ENCODE data around the gene SCAMP4.

DNA sequence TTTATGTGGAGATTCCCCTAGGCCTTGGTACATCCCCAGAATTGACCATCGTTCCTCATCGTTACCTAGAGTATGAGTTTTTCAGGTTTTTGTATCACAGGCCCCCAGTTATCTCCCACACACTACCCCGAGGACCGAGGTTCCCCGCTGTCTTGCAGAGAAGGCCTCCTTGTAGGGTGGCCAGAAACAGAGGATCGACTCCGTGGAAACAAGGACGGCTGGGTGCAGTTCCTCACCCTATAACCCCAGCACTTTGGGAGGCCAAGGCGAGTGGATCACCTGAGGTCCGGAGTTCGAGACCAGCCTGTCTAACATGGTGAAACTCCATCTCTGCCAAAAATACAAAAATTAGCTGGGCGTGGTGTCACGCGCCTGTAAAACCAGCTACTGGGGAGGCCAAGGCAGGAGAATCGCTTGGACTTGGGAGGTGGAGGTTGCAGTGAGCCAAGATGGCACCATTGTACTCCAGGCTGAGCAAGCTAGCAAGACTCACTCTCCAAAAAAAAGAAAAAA lies 720 bp downstream of the SCAMP4 start:
- TF ChIP-seq, protein P1, sequence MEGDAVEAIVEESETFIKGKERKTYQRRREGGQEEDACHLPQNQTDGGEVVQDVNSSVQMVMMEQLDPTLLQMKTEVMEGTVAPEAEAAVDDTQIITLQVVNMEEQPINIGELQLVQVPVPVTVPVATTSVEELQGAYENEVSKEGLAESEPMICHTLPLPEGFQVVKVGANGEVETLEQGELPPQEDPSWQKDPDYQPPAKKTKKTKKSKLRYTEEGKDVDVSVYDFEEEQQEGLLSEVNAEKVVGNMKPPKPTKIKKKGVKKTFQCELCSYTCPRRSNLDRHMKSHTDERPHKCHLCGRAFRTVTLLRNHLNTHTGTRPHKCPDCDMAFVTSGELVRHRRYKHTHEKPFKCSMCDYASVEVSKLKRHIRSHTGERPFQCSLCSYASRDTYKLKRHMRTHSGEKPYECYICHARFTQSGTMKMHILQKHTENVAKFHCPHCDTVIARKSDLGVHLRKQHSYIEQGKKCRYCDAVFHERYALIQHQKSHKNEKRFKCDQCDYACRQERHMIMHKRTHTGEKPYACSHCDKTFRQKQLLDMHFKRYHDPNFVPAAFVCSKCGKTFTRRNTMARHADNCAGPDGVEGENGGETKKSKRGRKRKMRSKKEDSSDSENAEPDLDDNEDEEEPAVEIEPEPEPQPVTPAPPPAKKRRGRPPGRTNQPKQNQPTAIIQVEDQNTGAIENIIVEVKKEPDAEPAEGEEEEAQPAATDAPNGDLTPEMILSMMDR (IDR thresholded peaks at IDR 0.05) = no peak
- TF ChIP-seq, protein P2, sequence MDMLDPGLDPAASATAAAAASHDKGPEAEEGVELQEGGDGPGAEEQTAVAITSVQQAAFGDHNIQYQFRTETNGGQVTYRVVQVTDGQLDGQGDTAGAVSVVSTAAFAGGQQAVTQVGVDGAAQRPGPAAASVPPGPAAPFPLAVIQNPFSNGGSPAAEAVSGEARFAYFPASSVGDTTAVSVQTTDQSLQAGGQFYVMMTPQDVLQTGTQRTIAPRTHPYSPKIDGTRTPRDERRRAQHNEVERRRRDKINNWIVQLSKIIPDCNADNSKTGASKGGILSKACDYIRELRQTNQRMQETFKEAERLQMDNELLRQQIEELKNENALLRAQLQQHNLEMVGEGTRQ (IDR thresholded peaks at IDR 0.05; ENCODE audit: borderline replicate concordance, low read depth, low read length) = no peak
- TF ChIP-seq, protein P3, sequence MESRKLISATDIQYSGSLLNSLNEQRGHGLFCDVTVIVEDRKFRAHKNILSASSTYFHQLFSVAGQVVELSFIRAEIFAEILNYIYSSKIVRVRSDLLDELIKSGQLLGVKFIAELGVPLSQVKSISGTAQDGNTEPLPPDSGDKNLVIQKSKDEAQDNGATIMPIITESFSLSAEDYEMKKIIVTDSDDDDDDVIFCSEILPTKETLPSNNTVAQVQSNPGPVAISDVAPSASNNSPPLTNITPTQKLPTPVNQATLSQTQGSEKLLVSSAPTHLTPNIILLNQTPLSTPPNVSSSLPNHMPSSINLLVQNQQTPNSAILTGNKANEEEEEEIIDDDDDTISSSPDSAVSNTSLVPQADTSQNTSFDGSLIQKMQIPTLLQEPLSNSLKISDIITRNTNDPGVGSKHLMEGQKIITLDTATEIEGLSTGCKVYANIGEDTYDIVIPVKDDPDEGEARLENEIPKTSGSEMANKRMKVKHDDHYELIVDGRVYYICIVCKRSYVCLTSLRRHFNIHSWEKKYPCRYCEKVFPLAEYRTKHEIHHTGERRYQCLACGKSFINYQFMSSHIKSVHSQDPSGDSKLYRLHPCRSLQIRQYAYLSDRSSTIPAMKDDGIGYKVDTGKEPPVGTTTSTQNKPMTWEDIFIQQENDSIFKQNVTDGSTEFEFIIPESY (IDR thresholded peaks at IDR 0.05; ENCODE audit: borderline replicate concordance, low read depth) = no peak
- no peak for TF ChIP-seq ELF1 (IDR thresholded peaks at IDR 0.05)
- no peak for TF ChIP-seq FOXM1 (IDR thresholded peaks at IDR 0.05; ENCODE audit: low read depth)
